Large intestine (tissue), 3 donors: ENCODE results near the gene MAGEF1. TPM values are rescaled to one million over a fixed set of nuclear protein-coding genes. Genes with fewer than 3 reads are reported as not detected.

Experiments
- DNase-seq, 2 donors: peaks; one replicate each; pipeline versions ENCODE4 v3.0.0 to v3.0.0-alpha.2; 2013
- H3K27ac ChIP-seq: one replicate; pipeline ENCODE4 v1.5.1; 2013; ENCODE audit warnings: low read length
- H3K27me3 ChIP-seq: 2 replicates; pipeline ENCODE4 v1.6.1; 2013; ENCODE audit warnings: low read length; ENCODE audit not compliant: control insufficient read depth, insufficient read depth
- H3K36me3 ChIP-seq: 2 replicates; pipeline ENCODE4 v1.6.1; 2013; ENCODE audit warnings: low read length; ENCODE audit not compliant: control insufficient read depth, insufficient read depth
- H3K4me1 ChIP-seq: one replicate; pipeline ENCODE4 v1.6.1; 2013; ENCODE audit warnings: low read length; ENCODE audit not compliant: control insufficient read depth, insufficient read depth
- H3K4me3 ChIP-seq: one replicate; pipeline ENCODE4 v1.5.1; 2013; ENCODE audit warnings: low read length
- H3K9me3 ChIP-seq: one replicate; pipeline ENCODE4 v1.6.1; 2013; ENCODE audit warnings: mild to moderate bottlenecking, low read depth, low read length, moderate library complexity; ENCODE audit not compliant: control insufficient read depth
- WGBS: methylation state at CpG from one replicate; pipeline ENCODE4 v1.1.5; 2013; ENCODE audit warnings: low lambda C conversion rate; ENCODE audit not compliant: insufficient coverage; 5-methylcytosine and 5-hydroxymethylcytosine counted together
- polyA plus RNA-seq: library from polyadenylated mRNA; unstranded; fragments of 120-200 nt; gene quantifications from one replicate; pipeline ENCODE4 v1.2.1, GENCODE V29; 2013

The MAGEF1 gene
- polyA plus RNA-seq, 1 donor: 43.0 TPM

- Histone ChIP-seq H3K36me3 (no peaks in the 10 kb centered on the region), H3K4me3 (no peak overlapping the region), H3K4me1 (peaks cover 5% of the 10 kb centered on the region), H3K27ac (no peak overlapping the region), H3K9me3 (no peaks in the 10 kb centered on the region), H3K27me3 (peaks cover 2% of the 10 kb centered on the region)
- no peak for DNase-seq
- no CpG with 5 or more reads among the region's 7 CpGs for WGBS
These were observed 42.3 kb downstream of the MAGEF1 start for GRCh38 chr3:184669578-184669977.

GRCh38 chr3:184666442-184666841 is 45.4 kb downstream of the MAGEF1 start:
- peak in 1 of 2 donors; percentile 64 for DNase-seq
- Histone ChIP-seq H3K9me3 (no peaks in the 10 kb centered on the region), H3K4me3 (no peak overlapping the region), H3K36me3 (no peaks in the 10 kb centered on the region), H3K4me1 (no peaks in the 10 kb centered on the region), H3K27ac (no peak overlapping the region), H3K27me3 (peaks cover 2% of the 10 kb centered on the region)
- no CpG with 5 or more reads among the region's 9 CpGs for WGBS

- Histone ChIP-seq H3K27ac (no peak overlapping the region), H3K9me3 (no peaks in the 10 kb centered on the region), H3K4me1 (no peaks in the 10 kb centered on the region), H3K4me3 (no peak overlapping the region), H3K36me3 (no peaks in the 10 kb centered on the region), H3K27me3 (no peaks in the 10 kb centered on the region)
- WGBS: no CpG with 5 or more reads among the region's 10 CpGs
- DNase-seq: no peak
These were observed 46.8 kb downstream of the MAGEF1 start for GRCh38 chr3:184665101-184665500.

GRCh38 chr3:184663756-184664155 is 48.1 kb downstream of the MAGEF1 start:
- Histone ChIP-seq H3K36me3 (no peaks in the 10 kb centered on the region), H3K4me1 (peaks cover 10% of the 10 kb centered on the region), H3K27ac (no peak overlapping the region), H3K4me3 (no peak overlapping the region), H3K9me3 (no peaks in the 10 kb centered on the region), H3K27me3 (no peaks in the 10 kb centered on the region)
- DNase-seq: no peak
- no CpG with 5 or more reads among the region's 12 CpGs for WGBS

GRCh38 chr3:184663356-184663755 is 48.5 kb downstream of the MAGEF1 start:
- H3K9me3 ChIP-seq: no peaks in the 10 kb centered on the region
- H3K27ac ChIP-seq: no peak overlapping the region
- no CpG with 5 or more reads among the region's 6 CpGs for WGBS
- no peak for DNase-seq
- H3K36me3 ChIP-seq: no peaks in the 10 kb centered on the region
- H3K4me3 ChIP-seq: no peak overlapping the region
- H3K27me3 ChIP-seq: no peaks in the 10 kb centered on the region
- H3K4me1 ChIP-seq: peaks cover 10% of the 10 kb centered on the region

- H3K27ac ChIP-seq: no peak overlapping the region
- H3K27me3 ChIP-seq: no peaks in the 10 kb centered on the region
- H3K4me1 ChIP-seq: peaks cover 10% of the 10 kb centered on the region
- no peaks in the 10 kb centered on the region for H3K9me3 ChIP-seq
- no CpG with 5 or more reads among the region's 5 CpGs for WGBS
- no peaks in the 10 kb centered on the region for H3K36me3 ChIP-seq
- H3K4me3 ChIP-seq: no peak overlapping the region
- no peak for DNase-seq
These were observed 49.7 kb downstream of the MAGEF1 start for GRCh38 chr3:184662187-184662586.

- no peak overlapping the region for H3K4me3 ChIP-seq
- H3K9me3 ChIP-seq: no peaks in the 10 kb centered on the region
- no peaks in the 10 kb centered on the region for H3K27me3 ChIP-seq
- no CpG with 5 or more reads among the region's 6 CpGs for WGBS
- peaks cover 10% of the 10 kb centered on the region for H3K4me1 ChIP-seq
- H3K36me3 ChIP-seq: no peaks in the 10 kb centered on the region
- DNase-seq: no peak
- H3K27ac ChIP-seq: no peak overlapping the region
These were observed 50.9 kb downstream of the MAGEF1 start for GRCh38 chr3:184660931-184661330.

Other genes with a start within 250 kb of the MAGEF1 start
- 9.3 TPM for gene EPHB3, start 150.3 kb downstream of the MAGEF1 start, polyA plus RNA-seq
- 36.2 TPM for gene VPS8, start 100.1 kb upstream of the MAGEF1 start, polyA plus RNA-seq